Gastroesophageal sphincter (tissue), 3 donors: ENCODE results near the gene RAN.

ENCODE experiments used
- EP300 ChIP-seq: sonication (generic); formaldehyde crosslinking; IDR thresholded peaks from one replicate; pipeline ENCODE4 v1.6.1; 2017; ENCODE audit warnings: antibody characterized with exemption, mild to moderate bottlenecking
- POLR2A ChIP-seq, 2 donors: fragments of 450-650 bp; IDR thresholded peaks; one replicate each; pipeline ENCODE4 v1.6.1; 2017; ENCODE audit warnings: antibody characterized with exemption in 2 of 2, mild to moderate bottlenecking in 2 of 2, moderate library complexity in 1 of 2
- POLR2AphosphoS5 ChIP-seq: sonication (generic); formaldehyde crosslinking; IDR thresholded peaks from one replicate; pipeline ENCODE4 v1.6.1; 2017; ENCODE audit warnings: antibody characterized with exemption
- TF ChIP-seq, protein P1 (sequence below), 4 experiments: fragments of 200-600 bp in 2 of 4; fragments of 450-650 bp in 2 of 4; sonication (generic) in 1 of 4; IDR thresholded peaks; one replicate each; pipeline ENCODE4 v1.5.1; 2017 to 2019; ENCODE audit warnings: antibody characterized with exemption in 4 of 4, mild to moderate bottlenecking in 2 of 4, moderate library complexity in 2 of 4

DNA sequence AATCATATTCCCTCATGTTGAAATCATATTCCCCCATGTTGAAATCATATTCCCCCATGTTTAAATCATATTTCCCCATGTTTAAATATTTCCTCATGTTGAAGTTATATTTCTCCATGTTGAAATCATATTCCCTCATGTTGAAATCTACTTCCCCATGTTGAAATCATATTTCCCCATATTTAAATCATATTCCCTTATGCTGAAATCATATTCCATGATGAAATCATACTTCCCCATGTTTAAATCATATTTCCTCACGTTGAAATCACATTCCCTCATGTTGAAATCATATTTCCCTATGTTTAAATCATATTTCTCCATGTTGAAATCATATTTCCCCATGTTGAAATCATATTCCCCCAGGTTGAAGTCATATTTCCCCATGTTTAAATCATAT, 47.2 kb downstream of the RAN start:
- TF ChIP-seq, protein P1, sequence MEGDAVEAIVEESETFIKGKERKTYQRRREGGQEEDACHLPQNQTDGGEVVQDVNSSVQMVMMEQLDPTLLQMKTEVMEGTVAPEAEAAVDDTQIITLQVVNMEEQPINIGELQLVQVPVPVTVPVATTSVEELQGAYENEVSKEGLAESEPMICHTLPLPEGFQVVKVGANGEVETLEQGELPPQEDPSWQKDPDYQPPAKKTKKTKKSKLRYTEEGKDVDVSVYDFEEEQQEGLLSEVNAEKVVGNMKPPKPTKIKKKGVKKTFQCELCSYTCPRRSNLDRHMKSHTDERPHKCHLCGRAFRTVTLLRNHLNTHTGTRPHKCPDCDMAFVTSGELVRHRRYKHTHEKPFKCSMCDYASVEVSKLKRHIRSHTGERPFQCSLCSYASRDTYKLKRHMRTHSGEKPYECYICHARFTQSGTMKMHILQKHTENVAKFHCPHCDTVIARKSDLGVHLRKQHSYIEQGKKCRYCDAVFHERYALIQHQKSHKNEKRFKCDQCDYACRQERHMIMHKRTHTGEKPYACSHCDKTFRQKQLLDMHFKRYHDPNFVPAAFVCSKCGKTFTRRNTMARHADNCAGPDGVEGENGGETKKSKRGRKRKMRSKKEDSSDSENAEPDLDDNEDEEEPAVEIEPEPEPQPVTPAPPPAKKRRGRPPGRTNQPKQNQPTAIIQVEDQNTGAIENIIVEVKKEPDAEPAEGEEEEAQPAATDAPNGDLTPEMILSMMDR (IDR thresholded peaks at IDR 0.05), result no peak
- TF ChIP-seq EP300 (no peak), POLR2AphosphoS5 (no peak), POLR2A (IDR thresholded peaks at IDR 0.05) (no peak)
